ENCODE results near the gene RCC2.
"Not testable (repeated sequence)": the region's sequence is repeated elsewhere in the genome, so short reads cannot be mapped to it uniquely, and the experiment has no call there.

The RCC2 gene

GRCh38 chr1:17439250-17440073 is at the start of gene RCC2:
Gene RCC2, minus strand, starts transcription at chr1:17439677. Its CDS starts 1,163 bp downstream, at chr1:17438514.
- DNase-seq: peak; percentile 73

- no peak for DNase-seq
Measured at GRCh38 chr1:17486242-17486641, 46.8 kb upstream of the RCC2 start.

GRCh38 chr1:17485281-17485680 is 45.8 kb upstream of the RCC2 start:
- DNase-seq: peak; percentile 5

- DNase-seq: not testable (repeated sequence)
Measured at GRCh38 chr1:17481981-17482380, 42.5 kb upstream of the RCC2 start.

- no peak for DNase-seq
Measured at GRCh38 chr1:17480846-17481245, 41.4 kb upstream of the RCC2 start.

GRCh38 chr1:17475752-17476151 is 36.3 kb upstream of the RCC2 start:
- DNase-seq: no peak

GRCh38 chr1:17474836-17475555 is 35.5 kb upstream of the RCC2 start:
- DNase-seq: not testable (repeated sequence)

- DNase-seq: no peak
Measured at GRCh38 chr1:17472814-17473213, 33.3 kb upstream of the RCC2 start.

GRCh38 chr1:17471393-17471792 is 31.9 kb upstream of the RCC2 start:
- no peak for DNase-seq

GRCh38 chr1:17470021-17470799 is 30.7 kb upstream of the RCC2 start:
- no peak for DNase-seq

- DNase-seq: not testable (repeated sequence)
Measured at GRCh38 chr1:17468357-17469265, 29.1 kb upstream of the RCC2 start.

- DNase-seq: no peak
Measured at GRCh38 chr1:17466359-17466758, 26.9 kb upstream of the RCC2 start.

GRCh38 chr1:17465228-17465627 is 25.8 kb upstream of the RCC2 start:
- no peak for DNase-seq

- DNase-seq: no peak
Measured at GRCh38 chr1:17463991-17464390, 24.5 kb upstream of the RCC2 start.

- DNase-seq: no peak
Measured at GRCh38 chr1:17462669-17463068, 23.2 kb upstream of the RCC2 start.

GRCh38 chr1:17460219-17460618 is 20.7 kb upstream of the RCC2 start:
- no peak for DNase-seq

GRCh38 chr1:17458794-17459193 is 19.3 kb upstream of the RCC2 start:
- DNase-seq: no peak

GRCh38 chr1:17452686-17453085 is 13.2 kb upstream of the RCC2 start:
- no peak for DNase-seq

- not testable (repeated sequence) for DNase-seq
Measured at GRCh38 chr1:17452203-17452602, 12.7 kb upstream of the RCC2 start.

GRCh38 chr1:17451731-17452130 is 12.3 kb upstream of the RCC2 start:
- no peak for DNase-seq

GRCh38 chr1:17447501-17447992 is 8.1 kb upstream of the RCC2 start:
- DNase-seq: no peak

GRCh38 chr1:17442841-17443240 is 3.4 kb upstream of the RCC2 start:
- no peak for DNase-seq

Measured in stimulated activated CD4-positive, alpha-beta T cell treated with anti-CD3 and anti-CD28 coated beads, Interleukin-4, amount 100 ng/mL, for 24 hours (primary cell).